ENCODE results near the gene CS.
"Not testable (repeated sequence)": the region's sequence is repeated elsewhere in the genome, so short reads cannot be mapped to it uniquely, and the experiment has no call there.

CS gene

DNA sequence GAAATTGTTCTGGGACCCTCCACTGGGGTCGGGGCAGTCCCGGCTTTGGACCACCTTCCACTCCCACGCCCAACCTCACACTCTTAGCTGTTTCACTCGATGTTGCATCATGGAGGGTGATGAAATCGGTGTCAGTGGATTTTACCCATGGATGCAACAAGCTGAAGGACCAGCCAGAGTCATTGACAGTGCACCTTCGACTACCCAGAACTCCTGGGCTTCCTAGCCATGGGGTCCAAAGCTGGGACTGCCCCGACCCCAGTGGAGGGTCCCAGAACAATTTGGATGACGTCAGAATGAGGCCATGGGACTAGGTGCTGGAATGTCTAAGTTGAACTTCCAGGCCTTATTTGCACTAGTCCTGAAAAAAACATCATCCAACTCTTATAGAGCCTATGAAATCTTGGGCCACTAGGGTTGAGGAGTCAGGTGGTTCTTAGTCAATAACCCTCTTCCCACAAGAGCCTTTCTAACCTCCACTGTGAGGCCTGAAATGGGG is 37.7 kb upstream of the CS start:
- DNase-seq (ENCODE audit: low read depth): no peak
- TF ChIP-seq, protein P1, sequence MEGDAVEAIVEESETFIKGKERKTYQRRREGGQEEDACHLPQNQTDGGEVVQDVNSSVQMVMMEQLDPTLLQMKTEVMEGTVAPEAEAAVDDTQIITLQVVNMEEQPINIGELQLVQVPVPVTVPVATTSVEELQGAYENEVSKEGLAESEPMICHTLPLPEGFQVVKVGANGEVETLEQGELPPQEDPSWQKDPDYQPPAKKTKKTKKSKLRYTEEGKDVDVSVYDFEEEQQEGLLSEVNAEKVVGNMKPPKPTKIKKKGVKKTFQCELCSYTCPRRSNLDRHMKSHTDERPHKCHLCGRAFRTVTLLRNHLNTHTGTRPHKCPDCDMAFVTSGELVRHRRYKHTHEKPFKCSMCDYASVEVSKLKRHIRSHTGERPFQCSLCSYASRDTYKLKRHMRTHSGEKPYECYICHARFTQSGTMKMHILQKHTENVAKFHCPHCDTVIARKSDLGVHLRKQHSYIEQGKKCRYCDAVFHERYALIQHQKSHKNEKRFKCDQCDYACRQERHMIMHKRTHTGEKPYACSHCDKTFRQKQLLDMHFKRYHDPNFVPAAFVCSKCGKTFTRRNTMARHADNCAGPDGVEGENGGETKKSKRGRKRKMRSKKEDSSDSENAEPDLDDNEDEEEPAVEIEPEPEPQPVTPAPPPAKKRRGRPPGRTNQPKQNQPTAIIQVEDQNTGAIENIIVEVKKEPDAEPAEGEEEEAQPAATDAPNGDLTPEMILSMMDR (IDR thresholded peaks at IDR 0.05; ENCODE audit: low read length, missing control alignments): no peak
- no peak overlapping the region for H3K4me3 ChIP-seq (replicated peaks; ENCODE audit: low read depth, low read length)

DNA sequence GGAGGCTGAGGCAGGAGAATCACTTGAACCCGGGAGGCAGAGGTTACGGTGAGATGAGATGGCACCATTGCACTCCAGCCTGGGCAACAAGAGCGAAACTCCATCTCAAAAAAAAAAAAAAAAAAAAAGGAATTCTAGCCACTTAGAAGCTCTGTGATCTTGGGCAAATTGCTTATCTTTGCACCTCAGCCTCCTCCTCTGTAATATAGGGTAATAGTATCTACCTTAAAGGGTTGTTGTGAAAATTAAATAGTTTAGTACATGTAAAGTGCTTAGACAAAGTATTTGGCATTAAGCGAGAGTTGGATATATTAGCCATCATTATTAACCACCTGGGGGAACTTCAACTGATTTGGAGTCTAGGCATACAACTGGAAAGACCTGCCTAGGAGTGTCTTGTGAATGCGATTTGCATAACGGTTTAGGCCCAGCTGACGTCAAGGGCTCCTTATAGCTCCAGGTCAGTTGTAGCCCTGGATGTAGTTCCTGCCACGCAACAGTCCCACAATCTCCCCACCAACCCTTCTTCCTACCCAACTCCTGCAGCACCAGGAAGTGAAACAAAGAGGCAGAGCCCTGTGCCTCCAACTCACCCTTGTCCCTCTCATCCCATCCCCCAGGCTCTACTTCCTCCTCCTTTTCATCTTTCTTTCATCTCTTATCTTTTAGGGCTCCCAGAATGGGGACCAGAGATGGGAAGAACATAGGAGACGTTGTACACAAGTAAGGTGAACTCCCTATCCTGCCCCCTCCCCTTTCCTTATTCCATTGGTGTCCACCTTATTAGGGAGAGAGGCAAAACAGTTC is 36.4 kb upstream of the CS start:
- no peak overlapping the region for H3K4me3 ChIP-seq (replicated peaks; ENCODE audit: low read depth, low read length)
- no peak for DNase-seq (ENCODE audit: low read depth)
- TF ChIP-seq, protein P1 (IDR thresholded peaks at IDR 0.05; ENCODE audit: low read length, missing control alignments): no peak

DNA sequence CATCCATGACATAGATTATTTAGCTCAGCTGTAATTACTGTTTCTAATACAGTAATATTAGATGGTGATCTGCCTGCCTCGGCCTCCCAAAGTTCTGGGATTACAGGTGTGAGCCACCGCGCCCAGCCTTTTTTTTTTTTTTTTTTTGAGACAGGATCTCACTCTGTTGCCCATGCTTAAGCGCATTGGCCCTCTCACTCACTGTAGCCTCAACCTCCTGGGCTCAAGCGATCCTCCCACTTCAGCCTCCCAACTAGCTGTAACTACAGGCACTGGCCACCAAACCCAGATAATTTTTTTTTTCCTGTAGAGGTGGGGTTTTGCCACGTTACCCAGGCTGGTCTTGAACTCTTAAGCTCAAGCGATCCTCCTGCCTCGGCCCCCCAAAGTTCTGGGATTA is 35.4 kb upstream of the CS start:
- not testable (repeated sequence) for DNase-seq (ENCODE audit: low read depth); H3K4me3 ChIP-seq (replicated peaks; ENCODE audit: low read depth, low read length)

DNA sequence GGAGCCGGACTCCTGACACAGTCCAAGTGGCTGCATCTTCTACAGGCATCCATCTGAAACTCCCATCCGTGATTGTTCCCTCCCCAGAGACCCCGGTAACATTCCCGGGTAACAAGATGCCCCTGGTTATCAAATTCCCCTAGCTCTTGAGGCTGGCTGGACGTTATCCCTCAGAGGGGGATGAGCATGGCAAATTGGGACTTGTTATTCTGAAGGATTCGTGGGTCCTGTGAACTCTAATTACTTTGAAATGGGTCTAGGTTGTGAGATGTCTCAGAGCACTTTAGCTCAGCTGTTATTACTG is 34.3 kb upstream of the CS start:
- TF ChIP-seq, protein P1 (IDR thresholded peaks at IDR 0.05; ENCODE audit: low read length, missing control alignments): no peak
- DNase-seq (ENCODE audit: low read depth): no peak
- H3K4me3 ChIP-seq (replicated peaks; ENCODE audit: low read depth, low read length): peak overlapping the region; percentile 67

DNA sequence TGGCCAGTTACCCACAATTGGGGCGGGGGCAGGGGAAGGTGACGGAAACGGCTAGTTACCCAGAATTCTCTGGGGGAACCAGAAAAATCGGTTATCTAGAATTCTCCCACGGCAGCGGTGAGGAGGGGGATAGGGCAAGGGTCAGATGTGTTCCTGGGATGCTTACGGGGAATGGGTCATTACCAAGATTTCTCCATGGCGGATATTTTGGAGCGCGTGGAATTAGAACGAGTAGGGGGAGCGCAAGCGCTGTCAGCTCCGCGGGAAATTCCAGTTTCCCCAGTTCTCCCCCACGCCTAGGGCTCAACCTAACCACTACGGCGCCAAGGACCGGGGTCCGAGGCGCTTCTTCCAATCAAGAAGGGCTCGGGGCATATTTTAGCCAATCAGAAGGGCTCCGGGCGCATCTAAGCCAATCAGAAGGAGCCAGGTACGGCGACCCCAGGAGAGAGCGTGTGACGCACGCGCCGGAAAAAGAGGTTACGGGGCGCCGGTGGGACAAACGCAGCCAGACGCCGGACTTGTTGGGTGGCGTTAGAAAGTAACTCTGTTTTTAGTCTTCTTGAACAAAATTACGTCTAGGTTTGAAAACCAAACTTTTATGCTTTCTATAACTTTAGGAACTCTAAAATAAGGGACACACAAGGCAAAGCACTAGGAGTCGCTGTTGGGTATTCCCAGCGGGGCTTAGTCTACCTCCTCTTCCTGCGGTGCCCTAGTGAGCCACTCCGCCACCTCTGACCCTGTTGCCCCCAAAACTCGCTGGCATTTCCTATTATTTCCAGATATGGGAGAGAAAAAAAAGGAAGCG is 33.8 kb upstream of the CS start, which contains the start of gene PAN2:
Gene PAN2, minus strand, starts transcription at position 322 of the 811 bp plus-strand sequence. CDS start 906 bp downstream, outside the sequence.
- TF ChIP-seq, protein P1 (IDR thresholded peaks at IDR 0.05; ENCODE audit: low read length, missing control alignments): peak; percentile 63
- H3K4me3 ChIP-seq (replicated peaks; ENCODE audit: low read depth, low read length): peak within 1 kb of the TSS; percentile 67
- peak; percentile 98 for DNase-seq (ENCODE audit: low read depth)

DNA sequence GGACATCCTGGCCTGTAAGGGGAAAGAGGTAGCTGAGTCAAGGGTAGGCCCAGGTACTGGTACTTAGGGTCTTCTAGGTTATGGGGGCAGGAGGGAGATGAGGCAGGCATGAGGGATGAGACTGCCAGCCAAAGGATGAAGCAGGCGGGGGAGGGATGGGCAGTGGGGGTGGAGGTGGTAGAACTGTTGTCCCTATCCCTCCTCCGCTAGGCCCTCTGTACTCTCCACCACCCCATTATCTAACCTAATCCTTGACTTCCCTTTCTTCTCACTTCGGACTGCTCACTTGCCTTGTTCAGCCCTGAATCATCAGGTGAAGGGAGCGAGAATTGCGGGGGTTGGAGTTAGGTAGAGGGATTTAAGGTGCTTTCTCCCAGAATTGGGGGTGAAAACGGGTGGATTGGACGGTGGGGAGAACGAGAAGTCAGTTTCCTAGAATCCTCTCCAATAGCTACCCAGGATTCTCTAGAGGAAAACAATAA is 33.1 kb upstream of the CS start:
- DNase-seq (ENCODE audit: low read depth): no peak
- TF ChIP-seq, protein P1 (IDR thresholded peaks at IDR 0.05; ENCODE audit: low read length, missing control alignments): no peak
- peak overlapping the region; percentile 67 for H3K4me3 ChIP-seq (replicated peaks; ENCODE audit: low read depth, low read length)

DNA sequence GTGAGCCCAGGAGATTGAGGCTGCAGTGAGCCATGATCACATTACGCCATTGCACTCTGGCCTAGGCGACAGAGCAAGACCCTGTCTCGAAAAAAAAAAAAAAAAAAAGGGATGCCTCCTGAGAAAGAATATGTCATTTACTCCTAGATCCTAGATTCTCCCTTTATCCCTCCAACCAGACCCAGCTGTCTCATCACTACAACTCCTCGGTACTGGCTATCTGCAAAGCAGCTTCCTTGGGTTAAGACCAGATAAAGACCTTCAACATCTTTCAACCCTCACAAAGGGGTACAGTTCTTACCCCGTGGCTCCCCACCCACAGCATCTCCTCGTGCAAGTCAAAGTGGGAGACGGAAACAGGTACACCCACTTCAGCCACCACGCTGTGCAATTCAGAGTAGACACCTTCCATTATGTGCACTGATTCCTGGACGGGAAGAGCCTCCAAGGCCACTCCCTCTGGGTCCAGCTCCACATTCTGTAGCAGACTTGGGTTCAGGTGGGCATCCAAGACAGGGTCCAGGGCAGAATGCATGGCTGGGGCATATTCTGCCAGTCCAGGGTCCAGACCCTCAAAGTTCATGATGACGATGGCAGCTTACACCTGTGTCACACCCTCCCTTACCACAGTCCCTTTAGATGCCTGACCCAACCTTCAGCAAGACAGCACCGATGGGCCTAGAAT is 32.5 kb upstream of the CS start:
- no peak for DNase-seq (ENCODE audit: low read depth)
- TF ChIP-seq, protein P1 (IDR thresholded peaks at IDR 0.05; ENCODE audit: low read length, missing control alignments): no peak
- peak overlapping the region; percentile 67 for H3K4me3 ChIP-seq (replicated peaks; ENCODE audit: low read depth, low read length)
